Stimulated activated CD4-positive, alpha-beta T cell treated with anti-CD3 and anti-CD28 coated beads, Interleukin-1b, Interleukin-23, amount 100 ng/mL, for 1 hour (primary cell): Measurements from ENCODE around the gene NR2F1.

ENCODE experiments used
- DNase-seq, 2 donors: peaks; one replicate each; pipeline ENCODE4 v3.0.0-alpha.2; 2020; ENCODE audit warnings: low read depth in 2 of 2

The NR2F1 gene

GRCh38 chr5:93577854-93578812, 4.9 kb upstream of the NR2F1 start:
- no peak for DNase-seq

- DNase-seq: no peak
These were observed 4.0 kb upstream of the NR2F1 start for GRCh38 chr5:93578813-93579691.

- DNase-seq: no peak
These were observed 3.3 kb upstream of the NR2F1 start for GRCh38 chr5:93579692-93580062.

- DNase-seq: no peak
These were observed 2.7 kb upstream of the NR2F1 start for GRCh38 chr5:93580063-93580926.

- no peak for DNase-seq
These were observed 2.0 kb upstream of the NR2F1 start, which contains the start of gene NR2F1-AS1 for GRCh38 chr5:93580927-93581445. NR2F1-AS1 (minus strand) TSS chr5:93581219.

GRCh38 chr5:93582167-93582462, 907 bp upstream of the NR2F1 start:
- DNase-seq: no peak

GRCh38 chr5:93583439-93583767, 381 bp downstream of the NR2F1 start:
- DNase-seq: no peak

GRCh38 chr5:93583768-93584595, 960 bp downstream of the NR2F1 start:
- no peak for DNase-seq

GRCh38 chr5:93584596-93585040, 1.6 kb downstream of the NR2F1 start:
- DNase-seq: no peak

GRCh38 chr5:93585041-93585766, 2.2 kb downstream of the NR2F1 start:
- no peak for DNase-seq

- no peak for DNase-seq
These were observed 2.9 kb downstream of the NR2F1 start for GRCh38 chr5:93585767-93586385.

GRCh38 chr5:93586736-93587596, 3.9 kb downstream of the NR2F1 start:
- DNase-seq: no peak

- no peak for DNase-seq
These were observed 4.8 kb downstream of the NR2F1 start for GRCh38 chr5:93587597-93588351.

- DNase-seq: no peak
These were observed 5.5 kb downstream of the NR2F1 start for GRCh38 chr5:93588352-93589151.

- DNase-seq: no peak
These were observed 6.3 kb downstream of the NR2F1 start for GRCh38 chr5:93589152-93589828.

GRCh38 chr5:93589829-93590215, 6.8 kb downstream of the NR2F1 start:
- no peak for DNase-seq
